Smooth muscle cell (in vitro differentiated cells): ENCODE data around the gene TPM4. TPM values are rescaled to one million over a fixed set of nuclear protein-coding genes. Genes with fewer than 3 reads are reported as not detected.

Experiments
- DNase-seq: peaks from one replicate; lab custom pipeline; 2025; ENCODE audit not compliant: unreplicated experiment; lab: John Stamatoyannopoulos, UW
- H2AFZ ChIP-seq: fragments of 200-600 bp; sonication (generic); 2 replicates; pipeline ENCODE4 v1.6.0; 2016; ENCODE audit warnings: antibody characterized with exemption, low read depth, mild to moderate bottlenecking
- H3F3A ChIP-seq: fragments of 200-600 bp; sonication (generic); 2 replicates; pipeline ENCODE4 v1.6.0; 2017; ENCODE audit warnings: antibody characterized with exemption, low read depth
- H3K27ac ChIP-seq: fragments of 200-600 bp; sonication (generic); 2 replicates; pipeline ENCODE4 v1.5.1; 2016; ENCODE audit warnings: low read depth, mild to moderate bottlenecking
- H3K27me3 ChIP-seq: fragments of 200-600 bp; sonication (generic); 2 replicates; pipeline ENCODE4 v1.6.1; 2016; ENCODE audit warnings: low read depth, mild to moderate bottlenecking
- H3K36me3 ChIP-seq: fragments of 200-600 bp; sonication (generic); 2 replicates; pipeline ENCODE4 v1.5.1; 2016; ENCODE audit warnings: low read depth
- H3K4me1 ChIP-seq: fragments of 200-600 bp; sonication (generic); 2 replicates; pipeline ENCODE4 v1.5.1; 2016; ENCODE audit warnings: low read depth
- H3K4me2 ChIP-seq: fragments of 200-600 bp; sonication (generic); 2 replicates; pipeline ENCODE4 v1.6.0; 2016; ENCODE audit warnings: mild to moderate bottlenecking
- H3K4me3 ChIP-seq: fragments of 200-600 bp; sonication (generic); 2 replicates; pipeline ENCODE4 v1.5.1; 2016; ENCODE audit warnings: mild to moderate bottlenecking
- H3K79me2 ChIP-seq: fragments of 200-600 bp; sonication (generic); 2 replicates; pipeline ENCODE4 v1.6.0; 2016; ENCODE audit warnings: low read depth, mild to moderate bottlenecking
- H3K9ac ChIP-seq: fragments of 200-600 bp; sonication (generic); 2 replicates; pipeline ENCODE4 v1.6.0; 2016; ENCODE audit warnings: low read depth
- H3K9me3 ChIP-seq: fragments of 200-600 bp; sonication (generic); replicated peaks from 2 replicates; pipeline ENCODE4 v1.5.1; 2016; ENCODE audit warnings: low read depth
- H4K20me1 ChIP-seq: fragments of 200-600 bp; sonication (generic); 2 replicates; pipeline ENCODE4 v1.6.0; 2016; ENCODE audit warnings: low read depth
- CTCF ChIP-seq: fragments of 200-600 bp; sonication (generic); IDR thresholded peaks from 2 replicates; pipeline ENCODE4 v1.5.1; 2017; ENCODE audit warnings: borderline replicate concordance, mild to moderate bottlenecking, antibody characterized with exemption; ENCODE audit not compliant: insufficient read depth, poor library complexity, severe bottlenecking
- WGBS: methylation state at CpG from one replicate; pipeline ENCODE4 v1.1.7; 2016; ENCODE audit warnings: low lambda C conversion rate; 5-methylcytosine and 5-hydroxymethylcytosine counted together
- polyA plus RNA-seq: library from polyadenylated mRNA; unstranded; fragments of >200 nt; fragmentation: Nextera tagmentation; extraction: Ambion mirVana; gene quantifications from 2 replicates; pipeline ENCODE4 v1.2.1, GENCODE V29; 2016
- total RNA-seq: library from RNA; depleted of rRNA; stranded (reverse); fragments of >200 nt; gene quantifications from 2 replicates; pipeline ENCODE4 v1.2.3, GENCODE V29; 2014

Gene TPM4
- total and polyA plus RNA-seq, 2 experiments from 2014 or later: 1,070 to 1,074 TPM

GRCh38 chr19:16067205-16067938 is 8.9 kb upstream of the TPM4 start:
- Histone ChIP-seq H3K27ac (no peak overlapping the region), H2AFZ (no peak overlapping the region), H3K4me3 (no peak overlapping the region), H3F3A (no peaks in the 10 kb centered on the region), H3K9ac (no peak overlapping the region), H4K20me1 (no peaks in the 10 kb centered on the region), H3K27me3 (no peaks in the 10 kb centered on the region), H3K79me2 (no peaks in the 10 kb centered on the region), H3K4me1 (no peaks in the 10 kb centered on the region), H3K9me3 (no peaks in the 10 kb centered on the region), H3K36me3 (no peaks in the 10 kb centered on the region), H3K4me2 (no peak overlapping the region)
- DNase-seq: no peak
- WGBS: 82% methylated on average over 40 of the region's 40 CpGs
- TF ChIP-seq CTCF: no peak

DNA sequence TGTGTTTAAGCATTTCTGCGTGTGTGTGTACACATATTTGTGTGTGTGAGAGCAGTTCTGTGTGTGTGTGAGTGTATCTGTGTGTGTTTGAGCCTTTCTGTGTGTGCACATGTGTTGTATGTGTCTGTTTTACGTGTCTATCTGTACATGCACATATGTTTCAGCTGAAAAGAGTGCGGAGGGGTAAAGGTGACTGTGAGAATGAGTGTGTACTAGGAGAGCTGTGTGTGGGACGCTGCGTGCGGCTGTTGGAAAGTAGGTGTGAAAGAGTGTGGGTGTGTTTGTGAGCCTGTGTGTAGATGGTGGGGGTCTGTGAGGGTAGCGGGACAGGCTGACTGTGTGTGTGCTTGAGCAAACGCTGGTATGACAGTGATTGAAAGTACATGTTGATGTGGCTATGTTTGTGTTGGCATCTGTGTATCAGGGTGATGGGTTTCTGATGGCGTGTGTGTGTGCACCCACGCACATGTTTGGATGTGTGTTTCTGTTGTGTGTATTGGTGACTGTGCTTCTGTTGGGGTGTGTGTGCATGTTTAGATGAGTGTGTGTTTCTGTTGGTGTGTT is 7.5 kb upstream of the TPM4 start:
- Histone ChIP-seq H3K9ac (no peak overlapping the region), H3K27ac (no peak overlapping the region), H2AFZ (no peak overlapping the region), H3K4me2 (no peak overlapping the region), H3K4me1 (no peaks in the 10 kb centered on the region), H3F3A (no peaks in the 10 kb centered on the region), H3K4me3 (no peak overlapping the region), H3K79me2 (no peaks in the 10 kb centered on the region), H3K27me3 (no peaks in the 10 kb centered on the region), H4K20me1 (no peaks in the 10 kb centered on the region), H3K36me3 (no peaks in the 10 kb centered on the region), H3K9me3 (no peaks in the 10 kb centered on the region)
- no peak for DNase-seq
- no peak for TF ChIP-seq CTCF
- 87% methylated on average over 10 of the region's 10 CpGs for WGBS

DNA sequence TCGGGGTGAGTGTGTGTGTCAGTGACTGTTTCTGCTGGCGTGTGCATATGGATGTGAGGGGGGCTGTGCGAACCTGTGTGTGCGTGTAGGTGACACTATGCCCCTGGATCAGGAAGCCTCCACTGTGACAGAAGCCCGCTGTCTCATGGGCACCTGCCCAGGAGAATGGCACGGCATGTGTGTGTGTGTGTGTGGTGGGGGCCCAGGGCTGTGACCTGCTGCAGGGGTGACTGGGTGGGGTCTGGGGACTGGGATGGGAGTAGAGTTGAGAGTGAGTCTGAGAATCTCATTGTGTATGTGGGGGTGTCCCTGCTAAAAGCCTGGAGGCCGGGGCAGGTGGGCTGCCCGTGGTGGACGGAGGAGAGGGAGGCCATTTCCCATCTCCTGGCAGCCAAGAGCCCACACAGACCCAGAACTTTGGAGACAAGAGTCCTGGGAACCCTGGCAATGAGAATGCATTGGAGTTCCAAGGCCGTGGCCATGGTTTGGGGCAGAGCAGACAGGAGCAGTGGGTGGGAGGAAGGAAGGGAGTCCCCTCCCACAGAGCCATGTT is 6.4 kb upstream of the TPM4 start:
- H2AFZ ChIP-seq: no peak overlapping the region

More for the DNA sequence above, 6.4 kb upstream of the TPM4 start:
- Histone ChIP-seq H3K4me3 (no peak overlapping the region), H3K27ac (no peak overlapping the region), H3K4me2 (no peak overlapping the region), H3K36me3 (no peaks in the 10 kb centered on the region), H3K9me3 (no peaks in the 10 kb centered on the region), H3K4me1 (no peaks in the 10 kb centered on the region), H3K9ac (no peak overlapping the region), H3K79me2 (no peaks in the 10 kb centered on the region), H4K20me1 (no peaks in the 10 kb centered on the region), H3K27me3 (no peaks in the 10 kb centered on the region), H3F3A (peaks cover 6% of the 10 kb centered on the region)
- DNase-seq: no peak
- 98% methylated on average over 8 of the region's 10 CpGs for WGBS
- TF ChIP-seq CTCF: no peak
